Memory B cell (primary cell): ENCODE measurements around the gene DMXL2.
A peak's percentile ranks its signal among the peaks of the same experiment; 100 is the strongest.

Experiments
- ATAC-seq: fragments of 150-1000 bp; cut with Tn5 transposase; 2 replicates; pipeline ENCODE4 v1.10.0; 2021; ENCODE audit warnings: low read depth, mild to moderate bottlenecking, moderate library complexity
- DNase-seq, 2 donors: peaks; one replicate each; pipeline ENCODE4 v3.0.0; 2022; ENCODE audit warnings: low spot score in 2 of 2
- H3K27ac Mint-ChIP-seq: one replicate; pipeline ENCODE4 v1.8.0; 2022; ENCODE audit warnings: mild to moderate bottlenecking, moderate library complexity, mixed read lengths
- H3K27me3 Mint-ChIP-seq: one replicate; pipeline ENCODE4 v1.8.0; 2022; ENCODE audit warnings: mixed read lengths
- H3K36me3 Mint-ChIP-seq: one replicate; pipeline ENCODE4 v1.8.0; 2022; ENCODE audit warnings: mild to moderate bottlenecking, mixed read lengths
- H3K4me1 Mint-ChIP-seq: one replicate; pipeline ENCODE4 v1.8.0; 2022; ENCODE audit warnings: mixed read lengths
- H3K4me3 Mint-ChIP-seq: one replicate; pipeline ENCODE4 v1.8.0; 2022; ENCODE audit warnings: mild to moderate bottlenecking, moderate library complexity, mixed read lengths
- H3K9me3 Mint-ChIP-seq: one replicate; pipeline ENCODE4 v1.8.0; 2022; ENCODE audit warnings: mixed read lengths

The DMXL2 gene

DNA sequence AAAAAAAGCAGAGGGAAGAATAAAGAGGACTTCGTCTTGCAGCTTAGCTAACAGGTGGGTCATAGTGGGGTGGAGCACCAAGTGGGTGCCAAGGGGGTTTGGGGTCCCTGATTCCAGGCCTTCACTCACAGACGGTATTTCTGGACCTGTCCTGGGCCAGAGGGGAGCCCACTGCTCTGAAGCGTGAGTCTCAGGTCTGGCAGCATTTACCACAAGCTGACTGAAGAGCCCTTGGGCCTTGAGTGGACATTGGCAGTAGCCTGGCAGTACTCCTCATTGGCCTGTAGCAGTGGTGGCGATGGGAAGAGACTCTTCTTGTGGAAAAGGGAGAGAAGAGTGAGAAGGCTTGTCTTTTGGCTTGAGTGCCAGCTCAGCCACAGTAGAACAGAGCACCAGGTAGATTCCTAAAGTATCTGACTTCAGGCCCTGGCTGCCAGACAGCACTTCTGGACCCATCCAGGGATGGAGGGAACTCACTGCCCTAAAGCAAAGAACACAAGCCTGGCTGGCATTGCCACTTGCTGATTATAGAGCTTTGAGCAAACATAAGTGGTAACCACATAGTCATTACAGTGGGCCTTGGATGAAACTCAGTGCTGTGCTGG, 208.2 kb downstream of the DMXL2 start:
- Mint-ChIP-seq H3K27me3 (peaks cover 5% of the 10 kb centered on the region), H3K27ac (no peak overlapping the region), H3K4me1 (no peaks in the 10 kb centered on the region), H3K36me3 (no peaks in the 10 kb centered on the region), H3K4me3 (no peak overlapping the region), H3K9me3 (no peaks in the 10 kb centered on the region)
- DNase-seq (no peak), ATAC-seq (no peak)

DNA sequence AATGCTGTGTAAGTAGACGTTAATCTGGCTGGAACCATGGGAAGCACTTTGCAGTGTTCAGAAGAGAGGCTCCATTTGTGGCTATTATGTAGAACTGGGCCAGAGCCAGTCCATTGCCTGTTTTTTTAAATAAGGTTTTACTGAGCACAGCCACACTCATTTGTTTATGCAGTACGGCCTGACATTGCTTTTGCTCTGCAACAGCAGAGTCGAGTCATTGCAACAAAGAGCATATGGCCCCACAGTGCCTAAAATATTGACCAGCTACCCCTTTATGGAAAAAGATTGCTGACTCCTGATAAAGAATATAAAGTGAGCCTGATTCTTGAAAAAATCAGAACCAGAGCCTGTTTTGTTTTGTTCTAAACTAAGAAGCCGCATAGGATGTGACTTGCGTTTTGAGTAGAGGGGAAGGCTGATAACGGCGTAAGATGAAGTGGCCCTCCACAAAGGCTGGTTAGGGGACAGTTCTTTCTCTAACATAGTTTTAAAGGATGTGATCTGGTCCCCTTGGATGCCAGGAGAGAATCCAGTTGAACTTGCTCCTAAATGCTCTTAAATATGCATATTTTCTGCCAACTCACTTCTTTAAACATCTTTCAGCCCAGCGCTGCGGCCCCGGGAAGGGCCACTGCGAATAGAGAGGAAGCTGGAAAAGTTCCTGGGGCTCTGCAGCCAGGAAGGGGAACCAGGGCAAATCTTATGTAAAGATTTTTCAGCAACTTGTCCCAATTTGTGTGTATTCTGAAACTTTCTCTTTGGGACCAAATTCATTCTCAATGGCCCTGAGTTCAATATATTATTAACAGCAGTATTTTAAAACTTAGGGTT, 216.7 kb downstream of the DMXL2 start:
- no peaks in the 10 kb centered on the region for H3K36me3 Mint-ChIP-seq
- no peak for ATAC-seq

DNA sequence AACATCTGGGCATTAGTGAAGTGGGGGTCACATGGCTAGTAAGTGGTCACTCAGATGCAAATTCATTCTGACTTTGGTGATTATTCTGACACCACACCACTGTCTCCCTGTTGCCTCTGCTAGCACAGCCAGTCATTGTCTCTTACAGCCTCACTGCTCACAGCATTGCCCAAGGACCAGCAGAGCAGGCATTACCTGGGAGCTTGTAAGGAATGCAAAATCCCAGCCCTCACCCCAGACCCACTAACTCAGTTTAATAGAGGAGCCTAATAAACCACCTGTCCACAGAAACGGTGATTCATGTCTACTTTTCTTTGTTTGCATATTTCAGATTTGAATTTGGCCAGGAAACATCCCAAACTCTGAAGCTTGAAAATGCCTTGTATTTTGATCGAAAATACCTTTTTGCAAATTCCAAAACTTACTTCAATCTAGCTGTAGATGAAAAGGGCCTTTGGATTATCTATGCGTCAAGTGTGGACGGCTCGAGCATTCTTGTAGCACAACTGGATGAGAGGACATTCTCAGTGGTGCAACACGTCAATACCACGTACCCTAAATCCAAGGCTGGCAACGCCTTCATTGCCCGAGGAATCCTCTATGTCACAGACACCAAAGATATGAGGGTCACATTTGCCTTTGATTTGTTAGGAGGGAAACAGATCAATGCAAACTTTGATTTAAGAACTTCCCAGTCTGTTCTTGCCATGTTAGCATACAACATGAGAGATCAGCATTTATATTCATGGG, 218.4 kb downstream of the DMXL2 start:
- no peak overlapping the region for H3K4me3 Mint-ChIP-seq
- H3K36me3 Mint-ChIP-seq, result no peaks in the 10 kb centered on the region
- DNase-seq (no peak), ATAC-seq (no peak)
- no peaks in the 10 kb centered on the region for H3K9me3 Mint-ChIP-seq
- H3K4me1 Mint-ChIP-seq, result peaks cover 4% of the 10 kb centered on the region
- peaks cover 7% of the 10 kb centered on the region for H3K27me3 Mint-ChIP-seq
- H3K27ac Mint-ChIP-seq, result no peak overlapping the region

More for the DNA sequence above, 216.7 kb downstream of the DMXL2 start:
- Mint-ChIP-seq H3K9me3 (no peaks in the 10 kb centered on the region), H3K27me3 (peaks cover 11% of the 10 kb centered on the region), H3K27ac (no peak overlapping the region), H3K4me1 (peaks cover 4% of the 10 kb centered on the region), H3K4me3 (no peak overlapping the region)
- no peak for DNase-seq

- Mint-ChIP-seq H3K36me3 (no peaks in the 10 kb centered on the region), H3K27ac (no peak overlapping the region), H3K27me3 (peaks cover 7% of the 10 kb centered on the region), H3K4me1 (peaks cover 4% of the 10 kb centered on the region), H3K9me3 (no peaks in the 10 kb centered on the region), H3K4me3 (no peak overlapping the region)
- peak in 1 of 2 donors; percentile 11 for DNase-seq
- ATAC-seq, result no peak
Measured at GRCh38 chr15:51403072-51403878, 219.3 kb downstream of the DMXL2 start.

GRCh38 chr15:51401872-51402517, 220.6 kb downstream of the DMXL2 start:
- Mint-ChIP-seq H3K9me3 (no peaks in the 10 kb centered on the region), H3K27ac (no peak overlapping the region), H3K36me3 (no peaks in the 10 kb centered on the region), H3K4me3 (no peak overlapping the region), H3K4me1 (peaks cover 4% of the 10 kb centered on the region), H3K27me3 (peaks cover 12% of the 10 kb centered on the region)
- DNase-seq (no peak), ATAC-seq (no peak)

- no peak overlapping the region for H3K27ac Mint-ChIP-seq
- no peaks in the 10 kb centered on the region for H3K9me3 Mint-ChIP-seq
- no peaks in the 10 kb centered on the region for H3K36me3 Mint-ChIP-seq
- no peak overlapping the region for H3K4me3 Mint-ChIP-seq
- no peak for DNase-seq
- peaks cover 12% of the 10 kb centered on the region for H3K27me3 Mint-ChIP-seq
- H3K4me1 Mint-ChIP-seq, result peaks cover 4% of the 10 kb centered on the region
- ATAC-seq, result no peak
Measured at GRCh38 chr15:51401051-51401780, 221.4 kb downstream of the DMXL2 start.

DNA sequence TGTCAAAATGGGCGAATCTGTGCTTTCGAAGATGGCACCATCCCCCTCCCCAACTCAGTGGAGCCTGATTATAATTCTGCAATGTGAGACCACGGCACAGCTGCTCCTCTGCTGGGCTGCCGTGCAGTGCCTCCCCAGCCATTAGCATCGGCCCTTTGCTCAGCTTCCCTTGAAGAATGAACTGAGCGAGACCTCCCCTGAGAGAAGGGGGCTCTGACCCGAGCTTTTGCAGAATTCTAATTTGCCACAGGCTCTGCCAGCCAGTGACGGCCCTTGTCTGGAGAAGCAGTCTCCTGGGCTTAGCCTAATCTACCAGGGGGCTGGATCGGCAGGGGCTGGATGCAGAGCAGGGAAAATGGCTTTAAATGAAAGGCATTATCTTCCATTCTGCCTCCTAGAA, 223.9 kb downstream of the DMXL2 start:
- no peak for DNase-seq
- no peaks in the 10 kb centered on the region for H3K9me3 Mint-ChIP-seq
- H3K27ac Mint-ChIP-seq, result no peak overlapping the region
- no peaks in the 10 kb centered on the region for H3K36me3 Mint-ChIP-seq
- no peak overlapping the region for H3K4me3 Mint-ChIP-seq
- peaks cover 4% of the 10 kb centered on the region for H3K4me1 Mint-ChIP-seq
- ATAC-seq, result no peak
- H3K27me3 Mint-ChIP-seq, result peaks cover 9% of the 10 kb centered on the region
